H1 (cell line): ENCODE results near the gene AK8. TPM values are rescaled to one million over a fixed set of nuclear protein-coding genes. Genes with fewer than 3 reads are reported as not detected.

Experiments used
- CTCF ChIA-PET: fragments of 300-600 bp; sonication (Branson Sonifier 250); formaldehyde crosslinking; loops from one replicate; lab custom pipeline; 2021; ENCODE audit not compliant: partially characterized antibody; lab: Charles Lee
- POLR2A ChIA-PET: fragments of 300-600 bp; sonication (Branson Sonifier 250); formaldehyde crosslinking; loops from one replicate; lab custom pipeline; 2021; ENCODE audit warnings: inconsistent platforms; ENCODE audit not compliant: partially characterized antibody; lab: Charles Lee
- DNase-seq, 2 experiments: peaks; one replicate each; pipeline versions ENCODE4 v3.0.0 to v3.0.0-alpha.2; 2010 to 2022; ENCODE audit warnings: low spot score in 2 of 2, low read depth in 1 of 2, mixed read lengths in 1 of 2
- FAIRE-seq: peaks from 2 replicates; lab custom pipeline; 2011; peaks lifted over from hg19 to GRCh38; lab: Jason Lieb, UNC
- H2AFZ ChIP-seq: 2 replicates; pipeline ENCODE4 v1.8.1; 2012; ENCODE audit warnings: low read length, inconsistent platforms
- H2AK5ac ChIP-seq: 2 replicates; pipeline ENCODE4 v1.6.1; 2013; ENCODE audit warnings: low read depth, low read length
- H2BK120ac ChIP-seq: replicated peaks from 2 replicates; pipeline ENCODE3; 2013; ENCODE audit warnings: low read depth, low read length, inconsistent platforms
- H2BK12ac ChIP-seq: 2 replicates; pipeline ENCODE4 v1.6.1; 2013; ENCODE audit warnings: low read depth, low read length
- H2BK15ac ChIP-seq: 2 replicates; pipeline ENCODE4 v1.6.1; 2013; ENCODE audit warnings: low read length
- H2BK20ac ChIP-seq: 2 replicates; pipeline ENCODE4 v1.6.1; 2013; ENCODE audit warnings: low read length
- H2BK5ac ChIP-seq: 2 replicates; pipeline ENCODE4 v1.6.1; 2013; ENCODE audit warnings: low read depth, low read length
- H3K14ac ChIP-seq: 2 replicates; pipeline ENCODE4 v1.6.1; 2013; ENCODE audit warnings: inconsistent platforms; ENCODE audit not compliant: insufficient read length
- H3K18ac ChIP-seq: 2 replicates; pipeline ENCODE4 v1.6.1; 2013; ENCODE audit warnings: low read length; ENCODE audit errors: extremely low read depth
- H3K23ac ChIP-seq: 2 replicates; pipeline ENCODE4 v1.6.1; 2013; ENCODE audit warnings: inconsistent platforms; ENCODE audit not compliant: insufficient read length
- H3K23me2 ChIP-seq: 2 replicates; pipeline ENCODE4 v1.6.1; 2013; ENCODE audit warnings: low read depth, low read length
- H3K27ac ChIP-seq: 2 replicates; pipeline ENCODE4 v1.6.1; 2011; ENCODE audit warnings: low read depth, low read length, inconsistent platforms
- H3K27me3 ChIP-seq, 4 experiments: replicated peaks in 1 of 4; 1 replicate in 1 of 4; 2 replicates in 3 of 4; pipeline versions ENCODE4 v1.6.1 to v1.8.1; 2011 to 2013; ENCODE audit warnings: low read length in 3 of 4, mild to moderate bottlenecking in 3 of 4, inconsistent platforms in 2 of 4, mixed read lengths in 2 of 4, moderate library complexity in 1 of 4; ENCODE audit not compliant: control insufficient read depth in 3 of 4, insufficient read depth in 3 of 4; ENCODE audit errors: extremely low read depth in 1 of 4
- H3K36me3 ChIP-seq, 4 experiments: 2 replicates each; pipeline versions ENCODE4 v1.6.1 to v1.8.1; 2011 to 2013; ENCODE audit warnings: mild to moderate bottlenecking in 4 of 4, low read length in 3 of 4, moderate library complexity in 2 of 4, control low read depth in 1 of 4, inconsistent platforms in 1 of 4; ENCODE audit not compliant: insufficient read depth in 4 of 4, control insufficient read depth in 2 of 4
- H3K4ac ChIP-seq: replicated peaks from 2 replicates; pipeline ENCODE3; 2013; ENCODE audit warnings: low read length, low read depth, mixed read lengths, inconsistent platforms; ENCODE audit not compliant: insufficient read length
- H3K4me1 ChIP-seq, 4 experiments: replicated peaks in 1 of 4; 1 replicate in 1 of 4; 2 replicates in 3 of 4; pipeline versions ENCODE4 v1.6.1 to v1.8.1; 2011 to 2013; ENCODE audit warnings: low read length in 3 of 4, inconsistent platforms in 2 of 4, mixed read lengths in 1 of 4; ENCODE audit not compliant: insufficient read depth in 4 of 4, control insufficient read depth in 3 of 4
- H3K4me2 ChIP-seq, 2 experiments: 2 replicates each; pipeline versions ENCODE4 v1.6.1 to v1.8.1; 2011 to 2013; ENCODE audit warnings: low read depth in 2 of 2, low read length in 2 of 2, control low read depth in 1 of 2, inconsistent platforms in 1 of 2, mild to moderate bottlenecking in 1 of 2; ENCODE audit not compliant: insufficient read depth in 1 of 2
- H3K4me3 ChIP-seq, 4 experiments: fragments of 200-600, 300-600 bp in 1 of 4; sonication (generic), shearing (Covaris generic), sonication (Bioruptor Twin) in 1 of 4; 2 replicates each; pipeline versions ENCODE4 v1.5.1 to v1.8.1; 2011 to 2016; ENCODE audit warnings: low read length in 4 of 4, low read depth in 3 of 4, control low read depth in 2 of 4, inconsistent platforms in 2 of 4, mild to moderate bottlenecking in 2 of 4, mixed read lengths in 1 of 4, moderate library complexity in 1 of 4; ENCODE audit not compliant: insufficient read depth in 2 of 4; ENCODE audit errors: extremely low read depth in 1 of 4
- H3K56ac ChIP-seq: replicated peaks from 2 replicates; pipeline ENCODE3; 2013; ENCODE audit warnings: low read depth, mild to moderate bottlenecking, mixed read lengths, low read length, inconsistent platforms; ENCODE audit not compliant: insufficient read length
- H3K79me1 ChIP-seq: 2 replicates; pipeline ENCODE4 v1.6.1; 2013; ENCODE audit warnings: low read depth, low read length, control low read depth
- H3K79me2 ChIP-seq, 2 experiments: 2 replicates each; pipeline versions ENCODE4 v1.6.1 to v1.8.1; 2012 to 2013; ENCODE audit warnings: low read length in 2 of 2, mild to moderate bottlenecking in 2 of 2, inconsistent platforms in 1 of 2; ENCODE audit not compliant: insufficient read depth in 2 of 2, control insufficient read depth in 1 of 2
- H3K9ac ChIP-seq, 4 experiments: replicated peaks in 1 of 4; 1 replicate in 1 of 4; 2 replicates in 3 of 4; pipeline versions ENCODE4 v1.6.1 to v1.8.1; 2011 to 2013; ENCODE audit warnings: low read depth in 3 of 4, low read length in 3 of 4, control low read depth in 2 of 4, mild to moderate bottlenecking in 2 of 4, moderate library complexity in 2 of 4, inconsistent platforms in 1 of 4; ENCODE audit errors: extremely low read depth in 1 of 4
- H3K9me3 ChIP-seq, 2 experiments: 2 replicates each; pipeline versions ENCODE4 v1.6.1 to v1.8.1; 2012 to 2013; ENCODE audit warnings: mild to moderate bottlenecking in 2 of 2, moderate library complexity in 2 of 2, control low read depth in 1 of 2, inconsistent platforms in 1 of 2, low read depth in 1 of 2, low read length in 1 of 2, mixed read lengths in 1 of 2; ENCODE audit not compliant: insufficient read depth in 2 of 2
- H4K20me1 ChIP-seq, 2 experiments: replicated peaks in 1 of 2; 2 replicates each; pipeline versions ENCODE3 to v1.8.1; 2011 to 2013; ENCODE audit warnings: inconsistent platforms in 2 of 2, low read length in 2 of 2, mild to moderate bottlenecking in 1 of 2; ENCODE audit not compliant: insufficient read depth in 2 of 2, control insufficient read depth in 1 of 2
- H4K5ac ChIP-seq: 2 replicates; pipeline ENCODE4 v1.6.1; 2013; ENCODE audit warnings: low read length, low read depth, mixed read lengths, inconsistent platforms; ENCODE audit not compliant: insufficient read length
- H4K8ac ChIP-seq: 2 replicates; pipeline ENCODE4 v1.8.0; 2013; ENCODE audit warnings: mild to moderate bottlenecking, moderate library complexity, low read length, inconsistent platforms; ENCODE audit not compliant: insufficient read depth; ENCODE audit errors: extremely low read depth
- H4K91ac ChIP-seq: replicated peaks from 2 replicates; pipeline ENCODE3; 2013; ENCODE audit warnings: low read length, mixed read lengths, inconsistent platforms; ENCODE audit not compliant: insufficient read length
- ATF2 ChIP-seq: IDR thresholded peaks from 2 replicates; pipeline ENCODE4 v1.6.1; 2012; ENCODE audit warnings: low read length, inconsistent platforms
- CBX8 ChIP-seq: fragments of 300-800, 300-1000 bp; sonication (generic); IDR thresholded peaks from 2 replicates; pipeline ENCODE4 v1.7.1; 2016; ENCODE audit warnings: low read depth, low read length, borderline replicate concordance
- CTCF ChIP-seq, 3 experiments: IDR thresholded peaks; 1 replicate in 2 of 3; 2 replicates in 1 of 3; pipeline versions ENCODE4 v1.5.1 to v1.6.1; 2011; ENCODE audit warnings: low read length in 3 of 3, mild to moderate bottlenecking in 3 of 3, inconsistent platforms in 2 of 3, low read depth in 1 of 3, moderate library complexity in 1 of 3; ENCODE audit not compliant: insufficient read depth in 1 of 3; ENCODE audit errors: control extremely low read depth in 1 of 3
- HDAC6 ChIP-seq: IDR thresholded peaks from one replicate; pipeline ENCODE4 v1.7.1; 2012; ENCODE audit warnings: low read depth, mild to moderate bottlenecking, inconsistent platforms, low read length, moderate library complexity
- KDM4A ChIP-seq: IDR thresholded peaks from one replicate; pipeline ENCODE4 v1.7.1; 2012; ENCODE audit warnings: low read depth, mild to moderate bottlenecking, moderate library complexity, low read length, inconsistent platforms; ENCODE audit not compliant: severe bottlenecking
- KDM5A ChIP-seq: fragments of 200-600 bp; IDR thresholded peaks from 2 replicates; pipeline ENCODE4 v1.7.1; 2012; ENCODE audit warnings: mild to moderate bottlenecking, low read length, inconsistent platforms, mixed read lengths
- NRF1 ChIP-seq: IDR thresholded peaks from 2 replicates; pipeline ENCODE4 v1.6.1; 2011; ENCODE audit warnings: mild to moderate bottlenecking, low read depth, low read length, improper control_type of control experiment
- SIN3A ChIP-seq, 2 experiments: IDR thresholded peaks in 1 of 2; conservative IDR thresholded peaks in 1 of 2; 2 replicates each; pipeline ENCODE4 v1.6.1; 2011 to 2012; ENCODE audit warnings: low read length in 2 of 2, improper control_type of control experiment in 1 of 2, low read depth in 1 of 2, mild to moderate bottlenecking in 1 of 2
- TAF1 ChIP-seq: IDR thresholded peaks from 2 replicates; pipeline ENCODE4 v1.6.1; 2011; ENCODE audit warnings: mild to moderate bottlenecking, low read depth, low read length
- ZNF274 ChIP-seq: IDR thresholded peaks from 2 replicates; pipeline ENCODE4 v1.7.0; 2012; ENCODE audit warnings: low read length, borderline replicate concordance; ENCODE audit errors: extremely low read depth
- WGBS, 2 experiments: shearing (Covaris generic) in 1 of 2; methylation state at CpG; one replicate each; pipeline versions ENCODE4 v1.1.6 to v1.1.7; 2013 to 2015; ENCODE audit warnings: low lambda C conversion rate in 2 of 2, mixed read lengths in 2 of 2, inconsistent platforms in 1 of 2, low coverage in 1 of 2, missing lambda C conversion rate in 1 of 2; ENCODE audit not compliant: insufficient replicate concordance in 2 of 2, insufficient coverage in 1 of 2, insufficient read length in 1 of 2; ENCODE audit errors: extremely low coverage in 1 of 2, missing lambda C conversion rate in 1 of 2; 5-methylcytosine and 5-hydroxymethylcytosine counted together
- polyA plus RNA-seq, 7 experiments: library from polyadenylated mRNA; depleted of rRNA in 3 of 7; stranded (reverse) in 5 of 7; unstranded in 2 of 7; fragments of >200 nt in 5 of 7; fragments of 200-250 nt in 2 of 7; gene quantifications; 1 replicate in 5 of 7; 2 replicates in 1 of 7; 4 replicates in 1 of 7; pipeline versions ENCODE4 v1.2.1 to v1.2.3, GENCODE V29; 2011 to 2013; ENCODE audit warnings: missing spikeins in 2 of 7, mixed read lengths in 2 of 7
- total RNA-seq: library from RNA; stranded (reverse); fragmentation: NEBNext Ultra II Directional; extraction: Animal tissue kit (Norgen Biotek cat#: 25700); gene quantifications from 2 replicates; pipeline ENCODE4 v1.2.1, GENCODE V29; 2021

The AK8 gene
- total and polyA plus RNA-seq, 2 of the 8 experiments (the other 6 are each of a cell fraction or from before 2014, with no cell fraction given), result 0.35 to 0.48 TPM

GRCh38 chr9:132723809-132724208 lies 154.3 kb downstream of the AK8 start:
- no peak for FAIRE-seq
- CTCF ChIA-PET, result no interaction called here
- no peaks in the 10 kb centered on the region for H3K36me3 ChIP-seq
- no peak for TF ChIP-seq HDAC6
- TF ChIP-seq ATF2, result no peak
- TF ChIP-seq ZNF274, result no peak
- no peak for TF ChIP-seq CTCF (IDR thresholded peaks at IDR 0.05; ENCODE audit: control extremely low read depth in 1 of 3, insufficient read depth in 1 of 3, low read depth in 1 of 3, low read length in 3 of 3)
- TF ChIP-seq TAF1, result no peak
- TF ChIP-seq KDM5A, result no peak
- TF ChIP-seq CBX8, result no peak
- TF ChIP-seq KDM4A, result no peak
- TF ChIP-seq NRF1, result no peak
- no peak for TF ChIP-seq SIN3A (conservative IDR thresholded peaks at IDR 0.05 in 1 of 2, IDR thresholded peaks at IDR 0.05 in 1 of 2; ENCODE audit: low read depth in 1 of 2, low read length in 2 of 2)

More at GRCh38 chr9:132723809-132724208, 154.3 kb downstream of the AK8 start:
- POLR2A ChIA-PET, result no interaction called here
- no peak overlapping the region for H3K18ac ChIP-seq
- H4K8ac ChIP-seq, result peak overlapping the region; percentile 35; the same call in 1 of the 2 replicates
- no peak overlapping the region for H2AFZ ChIP-seq
- H3K79me1 ChIP-seq, result no peaks in the 10 kb centered on the region
- no peak overlapping the region for H3K9ac ChIP-seq
- H4K20me1 ChIP-seq, result peaks cover 0 to 1% of the 10 kb centered on the region in 2 experiments
- whole genome bisulfite sequencing, 2 experiments, result 91% methylated on average over 3 of the region's 4 CpGs; no CpG with 5 or more reads in 1 of the 2 experiments
- no peak overlapping the region for H3K14ac ChIP-seq
- no peaks in the 10 kb centered on the region for H3K27me3 ChIP-seq
- no peak overlapping the region for H4K91ac ChIP-seq
- H2BK12ac ChIP-seq, result no peak overlapping the region
- H3K79me2 ChIP-seq, result no peaks in the 10 kb centered on the region
- no peaks in the 10 kb centered on the region; a peak in 1 of 7 replicates for H3K4me1 ChIP-seq
- no peak overlapping the region for H3K4me2 ChIP-seq
- H3K56ac ChIP-seq, result peak overlapping the region; percentile 36
- no peaks in the 10 kb centered on the region for H3K23me2 ChIP-seq
- H4K5ac ChIP-seq, result no peak overlapping the region
- no peak overlapping the region for H2BK20ac ChIP-seq
- H3K4ac ChIP-seq, result no peak overlapping the region
- H2BK15ac ChIP-seq, result no peak overlapping the region
- no peak overlapping the region for H3K27ac ChIP-seq
- H3K23ac ChIP-seq, result no peak overlapping the region
- DNase-seq, result no peak
- H2AK5ac ChIP-seq, result no peak overlapping the region
- no peaks in the 10 kb centered on the region for H3K9me3 ChIP-seq
- no peak overlapping the region for H3K4me3 ChIP-seq
- H2BK120ac ChIP-seq, result no peak overlapping the region
- no peak overlapping the region for H2BK5ac ChIP-seq
